ENCODE results near the gene TSPAN9. TPM values are rescaled to one million over a fixed set of nuclear protein-coding genes. Genes with fewer than 3 reads are reported as not detected.

TSPAN9 gene
- total and polyA plus RNA-seq, 2 experiments from 2014 or later: 6.0 to 31.5 TPM

- Mint-ChIP-seq H3K4me1 (peaks cover 21% of the 10 kb centered on the region), H3K4me3 (no peak overlapping the region; the same call in 2 of the 3 replicates), H3K27me3 (ENCODE audit: insufficient read depth, low read depth, poor library complexity) (peaks cover 5% of the 10 kb centered on the region), H3K9me3 (no peaks in the 10 kb centered on the region), H3K36me3 (ENCODE audit: low read depth) (no peaks in the 10 kb centered on the region), H3K27ac (no peak overlapping the region)
- Histone ChIP-seq H3F3A (replicated peaks; ENCODE audit: low read depth) (no peaks in the 10 kb centered on the region), H2AFZ (no peak overlapping the region), H3K4me1 (ENCODE audit: insufficient read depth) (no peaks in the 10 kb centered on the region; the same call in none of the 2 replicates), H3K27ac (ENCODE audit: low read depth) (no peak overlapping the region), H4K20me1 (replicated peaks; ENCODE audit: insufficient read depth) (no peaks in the 10 kb centered on the region; the same call in 1 of the 2 replicates), H3K4me2 (no peak overlapping the region), H3K27me3 (ENCODE audit: insufficient read depth) (no peaks in the 10 kb centered on the region), H3K36me3 (ENCODE audit: insufficient read depth) (no peaks in the 10 kb centered on the region), H3K4me3 (no peak overlapping the region), H3K9me2 (ENCODE audit: insufficient read depth) (no peaks in the 10 kb centered on the region), H3K79me2 (replicated peaks; ENCODE audit: insufficient read depth) (no peaks in the 10 kb centered on the region)
- ATAC-seq (no peak), DNase-seq (ENCODE audit: low spot score) (no peak)
- no peak for TF ChIP-seq REST (IDR thresholded peaks at IDR 0.05; ENCODE audit: unreplicated experiment)
- no peak for TF ChIP-seq STAT1 (IDR thresholded peaks at IDR 0.05; ENCODE audit: unreplicated experiment)
- no peak for TF ChIP-seq CTCF (conservative IDR thresholded peaks at IDR 0.05; ENCODE audit: low read depth in 2 of 2)
- no peak for TF ChIP-seq CREB1 (CRISPR knock-in tag; IDR thresholded peaks at IDR 0.05; ENCODE audit: low read depth)
- no peak for TF ChIP-seq EZH2 (IDR thresholded peaks at IDR 0.05; ENCODE audit: low read depth, unreplicated experiment)
- TF ChIP-seq ETS1 (IDR thresholded peaks at IDR 0.05): no peak
- TF ChIP-seq EZH2phosphoT487 (IDR thresholded peaks at IDR 0.05; ENCODE audit: unreplicated experiment): no peak
- no peak for TF ChIP-seq JUNB (IDR thresholded peaks at IDR 0.05; ENCODE audit: unreplicated experiment)
- no peak for TF ChIP-seq ZNF462 (CRISPR knock-in tag; IDR thresholded peaks at IDR 0.05)
- no peak for TF ChIP-seq POLR2AphosphoS5 (IDR thresholded peaks at IDR 0.05; ENCODE audit: low read depth)
- TF ChIP-seq NANOG (IDR thresholded peaks at IDR 0.05; ENCODE audit: borderline replicate concordance): no peak
- no peak for TF ChIP-seq ZNF114 (CRISPR knock-in tag; IDR thresholded peaks at IDR 0.05)
- TF ChIP-seq ZNF331 (CRISPR knock-in tag; IDR thresholded peaks at IDR 0.05; ENCODE audit: low read depth): no peak
Observed at GRCh38 chr12:3271146-3271545, 194.0 kb downstream of the TSPAN9 start.
